Measurements from ENCODE around the gene DSCAML1.

The DSCAML1 gene

DNA sequence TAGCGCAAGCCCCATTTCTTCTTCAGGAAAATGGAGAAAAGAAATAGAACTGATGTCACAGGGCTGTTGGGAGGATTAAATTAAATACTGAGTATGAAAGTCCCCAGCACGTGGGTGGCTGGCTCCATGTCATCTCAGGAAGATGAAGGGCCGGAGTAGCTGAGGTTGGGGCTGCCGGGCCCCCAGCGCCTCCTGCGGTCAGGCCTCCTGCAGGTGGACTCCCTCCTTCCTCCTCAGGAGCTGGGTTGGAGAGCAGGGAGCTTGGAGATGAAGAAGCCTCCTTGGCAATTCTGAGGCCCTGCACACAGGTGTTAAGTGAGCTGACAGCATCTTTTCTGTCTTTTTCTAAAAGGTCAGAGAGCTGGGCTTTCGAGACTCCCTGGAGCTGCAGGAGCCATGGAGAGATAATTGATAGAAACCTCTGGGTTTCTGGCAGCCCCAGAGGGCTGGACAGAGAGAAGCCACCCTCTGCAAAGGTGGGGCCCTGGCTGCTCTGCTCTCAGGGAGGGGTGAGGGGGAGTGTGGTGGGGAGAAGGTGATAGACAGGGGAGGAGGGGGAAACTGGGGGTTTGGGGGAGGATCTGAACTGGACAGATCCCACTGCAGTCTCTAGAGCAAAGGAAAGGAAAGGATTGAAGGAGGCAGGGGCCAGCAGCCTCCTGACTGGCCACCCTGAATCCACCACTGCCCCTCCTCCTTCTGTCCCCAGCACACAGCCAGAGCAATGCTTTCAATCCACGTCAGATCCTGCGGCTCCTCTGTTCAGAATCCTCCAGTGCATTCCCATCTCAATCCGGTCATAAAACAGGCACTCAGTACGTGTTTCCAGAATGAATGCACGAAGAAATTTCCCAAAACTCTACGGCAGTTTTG lies 258.5 kb downstream of the DSCAML1 start:
- no peak for DNase-seq

DNA sequence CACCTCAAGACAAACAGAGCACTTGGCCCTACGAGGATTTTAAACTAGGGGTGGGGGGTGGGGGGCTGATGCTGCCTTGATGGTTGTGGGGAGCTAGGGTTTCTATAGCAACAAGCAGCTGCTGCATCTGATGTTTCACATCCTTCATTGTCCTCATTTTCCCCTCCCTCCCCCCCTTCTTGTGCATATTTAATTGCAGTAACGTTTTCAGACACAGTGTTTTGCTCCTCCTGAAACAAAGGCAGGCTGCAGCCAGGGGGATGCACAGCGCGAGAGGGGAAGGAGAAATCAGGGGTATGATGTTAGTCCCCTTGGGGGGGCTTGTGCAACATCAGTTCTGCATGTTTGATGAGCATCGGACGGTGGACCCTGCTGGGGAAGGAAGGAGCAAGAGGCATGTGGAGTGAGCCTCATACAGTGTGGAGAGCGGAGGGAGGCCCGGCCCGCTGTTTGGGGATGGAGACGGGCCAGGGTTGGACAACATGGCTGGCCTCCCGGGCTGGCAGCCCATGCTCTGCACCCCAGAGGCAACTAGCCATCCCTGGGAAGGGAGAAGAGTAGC lies 261.1 kb downstream of the DSCAML1 start:
- DNase-seq: no peak

DNA sequence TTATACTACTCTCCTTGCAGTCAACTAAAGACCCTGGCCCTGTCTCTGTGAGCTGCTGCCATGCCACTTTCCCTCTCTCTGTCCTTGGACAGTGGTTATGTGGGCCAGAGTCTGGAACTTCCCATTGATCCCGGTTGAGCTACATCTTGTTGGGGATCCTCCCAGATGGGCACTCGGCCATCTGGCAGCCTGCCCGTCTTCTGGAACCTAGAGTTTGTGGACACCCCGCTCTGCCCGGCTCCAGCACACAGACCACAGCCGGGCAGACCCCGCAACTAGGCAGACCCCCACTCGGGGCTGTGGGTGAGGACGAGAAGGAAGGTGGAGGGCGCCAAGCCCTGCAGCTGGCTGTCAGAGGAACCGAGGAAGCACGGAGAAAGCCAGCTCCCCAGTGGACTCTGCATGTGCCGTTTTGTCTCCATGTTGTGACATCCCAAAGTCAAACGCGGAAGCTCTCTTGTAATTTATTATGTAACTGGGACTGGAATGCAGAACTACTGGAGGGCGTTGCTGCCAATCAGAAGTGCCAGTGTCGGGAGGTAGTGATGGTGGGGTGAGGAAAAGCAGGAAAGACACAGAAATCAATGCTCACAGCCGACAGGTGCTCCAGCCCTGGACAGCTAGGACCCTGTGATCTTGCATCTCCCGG lies 261.7 kb downstream of the DSCAML1 start:
- DNase-seq: no peak

DNA sequence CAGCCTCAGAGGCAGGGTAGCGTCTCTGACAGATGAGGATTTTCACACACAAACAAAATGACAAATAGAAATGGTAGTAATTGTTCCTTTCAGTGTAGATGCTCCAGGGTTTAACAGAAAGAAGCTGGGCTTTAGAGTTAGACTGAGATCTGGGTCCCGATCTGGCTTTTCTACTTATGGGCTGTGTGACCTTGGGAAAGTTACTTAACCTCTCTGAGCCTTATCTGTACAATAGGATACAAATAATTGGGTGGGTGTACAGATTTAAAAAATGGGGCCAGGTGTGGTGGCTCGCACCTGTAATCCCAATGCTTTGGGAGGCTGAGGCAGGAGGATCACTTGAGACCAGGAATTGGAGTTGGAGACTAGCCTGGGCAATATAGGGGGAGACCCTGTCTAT lies 264.4 kb downstream of the DSCAML1 start:
- DNase-seq: no peak

DNA sequence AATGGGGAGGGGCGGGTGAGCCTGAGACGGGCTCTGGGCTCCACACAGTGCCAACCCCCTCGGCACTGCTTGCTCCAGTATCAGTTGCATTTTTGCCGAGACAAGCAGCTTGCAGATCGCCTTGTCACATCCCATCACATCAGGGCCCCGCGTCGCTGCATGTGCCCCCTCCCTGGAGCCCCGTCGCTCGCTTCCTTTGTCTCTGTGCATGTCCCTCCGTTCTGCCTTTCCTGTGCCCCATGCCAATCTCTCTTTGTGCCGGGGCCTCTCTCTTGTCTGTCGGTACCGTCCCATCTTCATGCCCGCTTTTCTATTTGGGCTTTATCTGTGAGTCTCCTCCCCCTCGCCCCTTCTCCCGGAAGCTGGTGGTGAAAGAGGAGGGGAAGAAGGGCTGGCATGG lies 267.2 kb downstream of the DSCAML1 start:
- DNase-seq: no peak

DNA sequence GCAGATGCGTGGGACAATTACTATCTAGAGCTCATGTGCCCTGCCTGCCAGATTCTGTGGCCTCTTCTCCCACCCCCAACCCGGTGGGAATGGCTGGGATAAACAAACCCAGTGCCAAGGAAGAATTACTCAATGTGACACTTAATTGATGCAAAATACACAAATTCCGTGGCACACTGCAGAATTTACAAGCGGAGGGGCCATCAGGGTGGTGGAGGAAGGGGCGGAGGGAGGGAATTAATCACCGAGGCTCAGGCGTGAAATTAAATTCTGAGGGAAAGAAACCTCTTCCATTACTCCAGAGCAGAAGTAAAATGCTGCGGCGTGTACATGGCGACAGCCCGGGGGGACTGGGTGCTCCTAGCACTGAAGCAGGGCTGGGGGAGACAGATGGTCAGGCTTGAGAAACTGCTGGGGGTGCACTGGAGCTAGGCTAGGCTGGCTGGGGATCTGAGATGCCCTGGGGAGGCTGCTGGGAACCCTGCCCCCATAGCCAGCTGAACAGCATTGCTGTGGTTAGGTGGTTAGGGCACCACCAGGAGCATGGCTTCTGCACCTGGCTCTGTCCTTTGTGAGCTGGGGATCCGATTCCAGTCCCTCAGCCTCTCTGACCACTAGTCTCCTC lies 268.8 kb downstream of the DSCAML1 start:
- no peak for DNase-seq

DNA sequence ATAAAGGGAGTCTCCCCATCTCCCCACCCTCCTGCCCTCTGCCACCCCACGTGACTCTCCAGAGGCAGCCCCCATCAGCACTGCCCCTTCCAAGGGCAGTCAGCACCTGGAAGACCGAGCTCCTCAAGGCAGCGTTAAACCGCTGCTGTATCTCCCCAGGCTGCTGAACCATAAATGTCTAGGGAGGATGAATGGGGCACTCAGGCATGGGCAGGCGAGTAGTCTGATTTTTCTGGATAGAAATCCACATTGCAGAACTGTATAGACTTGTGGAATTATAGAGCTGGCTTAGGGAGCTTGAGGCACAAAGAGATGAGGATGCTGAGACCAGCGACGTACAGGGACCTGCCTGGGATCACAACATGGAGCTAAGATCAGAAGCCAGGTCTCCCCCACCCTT lies 269.7 kb downstream of the DSCAML1 start:
- no peak for DNase-seq

DNA sequence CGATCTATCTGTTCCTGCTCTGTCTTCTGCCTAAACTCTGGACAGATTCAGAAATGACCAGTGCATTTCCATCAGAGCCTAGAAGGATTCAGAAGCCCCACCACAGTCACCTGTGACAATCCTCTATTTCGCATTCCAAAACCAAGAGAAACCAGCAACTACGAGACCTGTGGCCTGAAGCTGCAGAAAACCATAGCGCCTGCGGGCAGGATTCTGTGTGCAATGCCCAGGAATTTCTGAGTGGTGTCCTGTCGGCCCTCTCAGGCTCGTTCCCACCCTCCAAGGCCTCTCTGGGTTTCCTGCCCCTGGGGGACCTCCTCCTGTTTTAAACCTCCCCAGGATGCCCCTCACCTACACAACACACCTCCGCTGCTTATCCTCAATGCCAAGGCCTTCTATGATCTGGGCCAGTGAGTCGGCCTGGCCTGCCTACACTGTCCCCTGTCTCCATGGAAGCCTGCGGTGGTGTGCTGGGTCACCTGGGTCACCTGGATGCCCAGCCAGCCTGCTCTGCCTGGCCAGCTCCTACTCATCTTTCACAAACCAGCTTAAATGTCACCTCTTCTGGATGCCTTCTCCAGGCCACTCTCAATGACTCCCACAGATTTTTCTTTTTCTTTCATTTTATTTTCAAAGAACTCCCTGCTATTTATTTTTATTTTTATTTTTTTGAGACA lies 271.0 kb downstream of the DSCAML1 start:
- DNase-seq: no peak

DNA sequence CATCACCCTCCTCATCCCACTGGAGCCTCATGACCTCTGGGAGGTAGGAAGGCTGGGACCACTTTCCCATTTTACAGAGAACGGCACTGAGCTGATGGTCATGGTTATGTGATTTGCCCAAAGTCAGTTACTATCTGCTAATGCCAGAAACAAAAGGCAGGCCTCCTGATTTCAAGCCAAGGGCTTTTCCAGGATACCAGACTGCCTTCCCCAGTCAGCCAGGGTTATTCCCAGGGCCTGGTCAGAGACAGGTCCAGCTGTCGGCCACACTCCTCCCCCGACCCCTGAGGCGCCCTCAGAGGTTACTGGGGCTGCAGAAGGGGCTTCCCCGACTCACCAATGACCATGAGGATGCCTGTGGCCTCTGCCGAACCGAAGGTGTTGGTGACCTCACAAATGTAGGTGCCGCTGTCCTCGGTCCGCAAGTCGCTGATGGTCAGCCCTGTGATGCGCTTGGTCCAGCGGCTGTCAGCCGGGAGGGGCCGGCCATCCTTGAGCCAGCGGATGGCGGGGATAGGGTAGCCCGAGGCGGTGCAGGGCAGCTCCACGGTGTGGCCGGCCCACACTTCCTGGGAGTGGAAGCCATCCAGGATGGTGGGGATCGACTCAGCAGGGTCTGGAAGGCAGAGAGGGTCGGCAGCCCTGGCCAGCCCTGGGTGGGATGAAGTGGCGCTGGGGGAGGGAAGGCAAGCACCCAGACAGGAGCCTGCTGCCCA lies 272.4 kb downstream of the DSCAML1 start:
- DNase-seq: no peak

DNA sequence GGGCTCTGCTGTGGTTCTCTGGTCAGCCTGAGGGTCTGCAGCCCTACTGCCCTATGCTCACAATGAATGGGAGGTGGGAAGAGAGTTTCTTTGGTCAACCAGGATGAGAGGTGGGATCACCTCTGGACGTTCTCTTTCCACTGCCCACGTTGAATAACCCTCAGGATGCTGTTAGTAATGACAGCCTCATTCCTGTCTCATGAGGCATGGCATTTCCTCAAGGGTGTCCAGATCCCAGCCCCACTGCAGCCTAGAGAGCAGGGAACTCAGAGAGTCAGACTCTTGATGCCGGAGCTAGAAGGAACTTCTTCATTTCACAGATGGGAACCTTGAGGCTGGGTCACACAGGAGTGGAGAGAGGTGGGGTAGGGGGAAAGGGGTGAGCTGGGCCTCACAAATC lies 273.3 kb downstream of the DSCAML1 start:
- no peak for DNase-seq

DNA sequence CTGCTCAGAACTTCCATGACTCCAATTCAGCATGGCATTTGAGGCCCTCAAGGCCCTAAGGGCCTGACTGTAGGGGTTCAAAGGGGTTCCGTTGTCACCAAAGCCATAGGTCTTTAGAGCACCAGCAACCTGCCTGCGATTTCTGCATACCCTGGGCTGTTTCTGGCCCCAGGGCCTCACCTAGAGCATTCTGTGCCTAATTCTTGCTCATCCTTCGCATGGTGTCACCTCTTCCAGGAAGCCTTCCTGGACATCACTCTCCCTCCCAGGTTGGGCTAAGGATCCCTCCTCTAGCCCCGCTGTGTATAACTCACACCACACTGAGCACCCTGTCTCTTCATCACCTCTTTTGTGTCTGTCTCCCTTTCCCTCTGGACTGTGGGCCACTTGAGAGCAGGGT lies 275.0 kb downstream of the DSCAML1 start:
- no peak for DNase-seq

DNA sequence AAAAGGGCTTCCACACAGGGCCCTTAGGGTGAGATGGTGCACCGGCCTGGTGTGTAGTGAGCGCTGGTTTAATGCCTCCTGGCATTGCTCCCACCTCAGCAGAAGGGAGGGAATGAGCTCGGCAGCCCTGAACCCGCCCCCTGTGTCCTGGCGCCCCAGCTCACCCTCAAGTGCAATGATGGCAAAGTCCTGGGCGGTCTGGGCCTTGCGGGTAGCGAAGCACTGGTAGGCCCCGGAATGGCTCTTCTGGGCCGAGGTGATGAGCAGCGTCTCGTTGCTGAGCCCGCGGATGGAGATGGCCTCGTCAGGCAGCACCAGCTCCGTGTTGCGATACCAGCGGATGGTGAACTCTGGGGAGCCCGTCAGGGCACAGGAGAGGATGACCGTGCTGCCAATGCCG lies 276.1 kb downstream of the DSCAML1 start:
- no peak for DNase-seq

DNA sequence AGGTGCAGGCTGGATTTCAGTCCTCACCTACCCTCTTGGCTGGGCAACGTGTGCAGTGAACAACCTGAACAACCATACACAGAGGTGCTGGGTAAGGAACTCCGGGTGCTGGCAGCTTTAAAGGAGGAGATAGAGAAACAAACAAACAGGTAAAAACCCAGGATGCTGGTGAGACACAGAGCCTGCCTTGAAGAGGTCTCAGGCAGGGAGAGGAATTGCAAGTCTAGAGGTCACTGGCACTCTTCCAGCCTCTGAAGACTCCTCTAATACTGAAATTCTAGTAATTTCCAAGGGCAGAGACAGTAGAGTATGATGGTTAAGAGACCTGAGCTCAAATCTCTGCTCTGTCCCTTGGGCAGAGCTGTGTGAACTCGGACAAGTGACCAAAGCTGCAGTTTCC lies 276.8 kb downstream of the DSCAML1 start:
- no peak for DNase-seq

DNA sequence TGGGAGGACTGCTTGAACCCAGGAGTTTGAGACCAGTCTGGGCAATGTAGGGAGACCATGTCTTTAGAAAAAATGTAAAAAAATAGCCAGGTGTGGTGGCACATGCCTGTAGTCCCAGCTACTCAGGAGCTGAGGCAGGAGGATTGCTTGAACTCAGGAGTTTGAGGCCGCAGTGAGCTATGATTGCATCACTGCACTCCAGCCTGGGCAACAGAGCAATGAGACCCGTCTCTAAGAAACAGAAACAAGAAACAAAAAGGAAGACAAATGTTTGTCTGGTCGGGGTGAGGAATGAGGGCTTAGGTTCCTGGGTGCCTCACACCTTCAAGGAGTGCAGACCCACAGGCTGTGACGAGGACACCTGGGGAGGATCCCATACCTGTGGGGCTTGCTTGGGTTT lies 277.4 kb downstream of the DSCAML1 start:
- no peak for DNase-seq

DNA sequence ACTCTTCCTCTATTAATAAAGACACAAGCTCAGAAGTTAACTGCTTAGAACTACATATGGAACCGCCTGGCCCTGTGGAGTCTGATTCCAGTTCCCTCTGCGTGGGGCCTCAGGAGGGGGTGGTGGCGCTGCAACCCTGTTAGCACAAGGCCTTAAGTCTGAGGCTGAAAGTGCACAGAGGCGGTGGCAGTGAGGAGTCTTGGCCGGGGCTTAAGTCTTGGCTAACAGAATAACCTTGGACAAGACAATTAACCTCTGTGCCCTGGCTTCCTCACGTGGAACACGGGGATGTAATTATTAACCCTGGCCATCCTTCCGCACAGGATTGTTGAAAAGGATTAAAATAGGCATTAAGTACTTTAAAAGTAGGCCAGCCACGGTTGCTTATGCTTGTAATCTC lies 277.8 kb downstream of the DSCAML1 start:
- no peak for DNase-seq

DNA sequence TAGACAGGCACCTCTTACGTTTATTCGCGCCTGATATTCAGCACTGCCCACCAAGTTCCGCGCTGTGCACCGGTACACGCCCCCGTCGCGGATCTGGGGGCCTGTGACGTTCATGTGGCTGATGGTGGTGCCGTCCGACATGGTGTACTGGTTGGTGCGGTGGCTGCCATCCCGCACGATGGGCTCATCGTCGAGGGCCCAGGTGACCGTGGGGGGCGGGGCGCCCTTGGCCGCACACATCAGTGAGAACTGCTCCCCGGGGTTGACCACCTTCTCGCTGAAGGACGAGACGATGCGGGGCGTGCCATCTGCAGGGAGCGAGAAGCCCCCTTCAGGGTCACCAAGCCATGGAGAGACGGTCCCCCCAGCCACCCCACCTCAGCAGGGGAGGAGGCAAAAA lies 278.6 kb downstream of the DSCAML1 start:
- DNase-seq: no peak

DNA sequence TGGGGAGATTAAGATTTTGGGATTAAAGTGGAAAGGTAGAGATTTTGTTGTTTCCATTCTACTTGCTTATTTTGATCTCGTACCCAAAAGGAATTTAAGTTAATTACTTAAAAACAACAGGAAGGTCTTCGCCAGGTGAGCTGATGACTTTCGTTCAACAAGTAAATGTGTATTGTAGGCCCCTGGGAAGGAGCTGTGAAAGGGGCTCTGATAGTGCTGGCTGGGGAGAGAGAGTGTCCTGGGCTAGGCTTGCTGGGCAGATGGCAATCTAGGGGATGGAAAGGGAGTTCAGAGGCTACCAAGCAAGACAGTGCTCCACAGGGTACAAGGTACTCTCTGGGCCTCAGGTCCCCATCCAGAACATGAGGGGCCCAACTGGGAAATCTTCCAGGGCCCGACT lies 279.9 kb downstream of the DSCAML1 start:
- DNase-seq: no peak

DNA sequence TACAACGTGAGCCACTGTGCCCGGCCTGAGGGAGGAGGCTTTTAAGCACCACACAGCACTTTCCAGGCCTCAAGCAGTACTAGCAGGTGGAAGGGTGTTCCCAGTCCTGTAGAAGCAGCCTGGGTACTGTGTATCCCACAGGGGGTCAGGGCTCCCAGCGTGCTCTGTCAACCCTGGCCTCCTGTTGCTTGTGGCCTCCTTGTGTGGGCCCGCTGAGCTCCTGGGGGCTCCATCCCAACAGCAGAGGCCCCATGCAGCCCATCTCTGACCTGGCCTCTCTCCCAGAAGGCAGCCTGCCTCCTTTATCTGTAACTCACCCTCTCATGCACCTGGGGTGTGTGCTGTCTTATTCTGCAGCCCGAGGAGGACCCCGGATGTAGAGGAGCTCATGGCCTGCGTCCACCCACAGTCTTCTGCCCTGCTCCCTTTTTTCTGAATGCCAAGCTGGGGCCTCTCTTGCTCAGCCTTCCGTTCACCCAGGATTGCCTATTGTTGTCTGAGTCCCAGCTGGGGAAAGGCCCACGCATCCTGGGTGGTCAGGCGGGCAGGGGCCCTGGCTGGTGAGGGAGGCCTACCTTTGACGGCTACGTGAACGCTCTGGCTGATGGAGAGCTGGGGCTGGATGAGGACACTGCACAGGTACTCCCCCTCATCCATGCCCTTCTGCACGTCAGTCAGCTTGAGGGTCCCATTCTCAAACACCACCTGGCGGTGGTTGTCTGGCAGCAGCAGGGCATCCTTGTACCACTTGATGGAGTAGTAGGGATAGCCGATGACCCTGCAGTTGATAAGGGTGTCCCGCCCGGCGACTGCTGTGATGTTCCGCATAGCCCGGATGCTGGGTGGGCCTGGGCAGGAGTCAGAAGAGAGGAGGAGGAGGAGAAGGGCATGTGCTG lies 280.9 kb downstream of the DSCAML1 start:
- DNase-seq: no peak

DNA sequence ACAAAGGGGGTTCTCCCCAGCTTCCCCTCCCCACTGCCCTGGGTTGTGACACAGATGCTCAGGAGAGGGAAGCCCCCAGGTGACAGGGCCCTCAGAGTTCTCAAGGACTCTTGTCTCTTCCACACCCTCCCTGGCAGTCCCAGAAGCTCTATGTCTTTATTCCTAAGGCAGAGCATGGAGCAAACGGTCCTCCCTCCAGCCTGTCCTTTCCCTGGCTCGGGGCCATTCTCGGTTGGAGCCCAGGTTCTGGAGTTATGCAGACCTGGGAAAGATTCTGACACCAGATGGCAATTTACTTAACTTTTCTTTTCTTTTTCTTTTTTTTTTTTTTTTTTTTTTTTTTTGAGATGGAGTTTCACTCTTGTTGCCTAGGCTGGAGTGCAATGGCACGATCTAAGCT lies 282.8 kb downstream of the DSCAML1 start:
- no peak for DNase-seq

DNA sequence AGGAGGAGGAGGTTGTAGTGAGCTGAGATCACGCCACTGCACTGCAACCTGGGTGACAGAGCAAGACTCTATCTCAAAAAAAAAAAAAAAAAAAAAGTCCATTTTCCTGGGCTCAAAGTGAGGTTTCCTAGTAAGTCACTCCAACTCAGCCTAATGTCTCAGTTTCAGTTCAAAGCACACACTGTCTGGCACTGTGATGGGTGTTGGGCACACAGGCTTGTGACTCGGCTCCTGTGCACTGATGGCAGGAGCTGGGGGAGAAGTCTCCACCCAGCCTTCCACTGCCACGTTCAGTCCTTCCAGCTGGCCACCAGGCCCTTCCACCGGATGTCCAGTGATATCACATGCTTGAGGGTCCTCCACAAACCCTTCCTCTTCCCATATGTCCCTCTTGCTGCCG lies 283.4 kb downstream of the DSCAML1 start:
- no peak for DNase-seq

DNA sequence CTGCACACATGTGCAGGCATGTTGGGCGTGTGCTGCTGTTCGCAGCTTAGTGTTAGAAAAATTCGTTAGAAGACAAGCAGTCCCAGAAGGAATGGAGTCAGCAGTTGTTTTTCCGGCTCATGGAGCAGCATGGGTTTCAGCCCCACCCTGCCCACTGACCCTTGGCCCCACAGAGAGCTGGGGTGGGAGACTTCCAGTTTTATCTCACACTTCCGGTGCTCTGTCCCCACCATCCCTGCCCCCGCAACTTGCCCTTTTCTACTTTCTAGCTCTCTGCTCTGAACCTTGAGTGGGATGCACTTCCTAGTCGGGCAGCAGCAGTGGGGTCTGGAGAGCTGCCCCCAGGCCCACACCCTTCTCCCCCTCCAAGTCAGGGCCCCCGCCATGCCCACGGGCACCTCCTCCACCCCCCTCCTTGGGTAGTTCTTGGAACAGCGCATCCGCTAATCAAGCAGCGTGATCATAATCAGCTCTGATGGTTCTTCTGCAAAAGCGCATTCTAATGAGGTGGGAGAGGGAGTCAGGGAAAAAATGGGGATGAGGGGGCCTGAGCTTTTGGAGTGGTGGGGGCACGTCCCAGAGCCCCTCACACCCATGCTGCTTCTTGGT lies 285.0 kb downstream of the DSCAML1 start:
- DNase-seq: no peak

All from GOT3 (cell line).